GM10266 (cell line): ENCODE data around the gene CEL.
"Not testable (repeated sequence)": the region's sequence is repeated elsewhere in the genome, so short reads cannot be mapped to it uniquely, and the experiment has no call there.

Experiments
- DNase-seq: peaks from one replicate; pipeline ENCODE4 v3.0.0; 2012; ENCODE audit errors: extremely low spot score
- TF ChIP-seq, protein P1 (sequence below): IDR thresholded peaks from 2 replicates; pipeline ENCODE4 v1.5.1; 2012; ENCODE audit warnings: mild to moderate bottlenecking, low read depth; ENCODE audit not compliant: control insufficient read depth, insufficient read depth; ENCODE audit errors: missing control alignments

CEL gene

DNA sequence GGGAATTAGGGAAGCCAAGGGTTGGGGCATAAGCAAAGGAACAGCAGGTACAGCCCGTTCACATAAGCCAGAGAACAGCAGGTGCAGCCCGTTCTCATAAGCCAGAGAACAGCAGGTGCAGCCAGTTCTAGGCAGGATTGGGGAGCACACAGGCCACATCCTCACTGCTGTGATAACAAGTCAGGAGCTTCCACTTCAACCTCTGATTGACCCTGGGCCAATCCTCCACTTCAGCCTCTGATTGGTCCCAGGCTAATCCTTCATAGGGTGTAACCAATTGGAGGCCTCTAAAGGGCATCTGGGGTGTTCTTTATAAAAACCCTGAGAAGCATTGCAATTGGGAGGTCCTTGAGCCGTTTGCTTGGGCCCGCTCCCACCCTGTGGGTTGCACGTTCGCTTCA is 27.5 kb downstream of the CEL start:
- TF ChIP-seq, protein P1, sequence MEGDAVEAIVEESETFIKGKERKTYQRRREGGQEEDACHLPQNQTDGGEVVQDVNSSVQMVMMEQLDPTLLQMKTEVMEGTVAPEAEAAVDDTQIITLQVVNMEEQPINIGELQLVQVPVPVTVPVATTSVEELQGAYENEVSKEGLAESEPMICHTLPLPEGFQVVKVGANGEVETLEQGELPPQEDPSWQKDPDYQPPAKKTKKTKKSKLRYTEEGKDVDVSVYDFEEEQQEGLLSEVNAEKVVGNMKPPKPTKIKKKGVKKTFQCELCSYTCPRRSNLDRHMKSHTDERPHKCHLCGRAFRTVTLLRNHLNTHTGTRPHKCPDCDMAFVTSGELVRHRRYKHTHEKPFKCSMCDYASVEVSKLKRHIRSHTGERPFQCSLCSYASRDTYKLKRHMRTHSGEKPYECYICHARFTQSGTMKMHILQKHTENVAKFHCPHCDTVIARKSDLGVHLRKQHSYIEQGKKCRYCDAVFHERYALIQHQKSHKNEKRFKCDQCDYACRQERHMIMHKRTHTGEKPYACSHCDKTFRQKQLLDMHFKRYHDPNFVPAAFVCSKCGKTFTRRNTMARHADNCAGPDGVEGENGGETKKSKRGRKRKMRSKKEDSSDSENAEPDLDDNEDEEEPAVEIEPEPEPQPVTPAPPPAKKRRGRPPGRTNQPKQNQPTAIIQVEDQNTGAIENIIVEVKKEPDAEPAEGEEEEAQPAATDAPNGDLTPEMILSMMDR: no peak
- no peak for DNase-seq

DNA sequence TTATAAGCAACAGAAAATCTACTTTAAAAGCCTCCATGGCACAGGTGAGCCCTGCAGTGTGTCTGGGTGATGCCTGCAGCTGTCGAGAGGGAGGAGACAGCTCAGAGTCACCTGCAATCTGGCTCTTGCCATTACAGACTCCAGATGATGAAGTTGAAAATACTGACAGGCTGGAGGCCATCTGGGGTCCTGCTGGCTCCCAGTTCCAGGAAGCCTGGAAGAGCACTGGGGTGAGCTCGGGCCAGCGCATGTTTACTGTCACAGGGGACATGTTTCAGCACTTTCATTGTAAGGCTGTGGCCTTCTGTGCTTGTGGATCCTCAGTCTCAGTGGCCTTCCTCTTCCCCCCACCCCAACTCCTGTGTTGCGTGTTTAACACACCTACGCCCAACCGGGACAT is 28.4 kb downstream of the CEL start:
- TF ChIP-seq, protein P1: no peak
- no peak for DNase-seq

DNA sequence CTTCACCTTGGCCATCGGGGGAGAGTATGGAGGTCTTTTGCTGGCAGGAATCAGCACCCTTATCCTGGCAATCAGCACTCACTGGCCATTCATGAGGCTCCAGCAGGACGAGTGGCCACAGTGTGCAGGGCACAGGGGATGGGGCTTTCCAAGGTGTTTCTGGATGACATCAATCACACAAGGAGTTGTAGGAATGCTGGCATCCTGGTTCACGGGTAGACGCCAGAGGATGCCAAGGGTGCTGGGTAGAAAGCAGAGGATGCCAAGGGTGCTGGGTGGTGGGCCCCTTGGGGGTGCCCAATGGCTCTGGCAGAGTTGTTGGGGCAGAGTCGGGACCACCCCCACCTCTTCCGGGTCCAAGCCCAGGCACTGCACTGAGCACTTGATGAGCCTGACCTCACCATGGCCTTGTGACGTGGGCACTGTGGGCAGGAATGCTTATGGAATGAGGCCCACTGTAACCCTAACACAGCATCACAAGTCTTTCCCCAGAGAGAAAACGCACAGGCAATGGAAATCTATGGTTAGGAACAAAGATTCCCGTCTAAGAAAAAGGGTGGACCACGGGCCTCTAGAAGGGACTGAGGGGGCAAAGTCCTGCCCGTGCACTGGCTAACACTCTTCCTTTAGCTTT is 29.1 kb downstream of the CEL start:
- DNase-seq: no peak

DNA sequence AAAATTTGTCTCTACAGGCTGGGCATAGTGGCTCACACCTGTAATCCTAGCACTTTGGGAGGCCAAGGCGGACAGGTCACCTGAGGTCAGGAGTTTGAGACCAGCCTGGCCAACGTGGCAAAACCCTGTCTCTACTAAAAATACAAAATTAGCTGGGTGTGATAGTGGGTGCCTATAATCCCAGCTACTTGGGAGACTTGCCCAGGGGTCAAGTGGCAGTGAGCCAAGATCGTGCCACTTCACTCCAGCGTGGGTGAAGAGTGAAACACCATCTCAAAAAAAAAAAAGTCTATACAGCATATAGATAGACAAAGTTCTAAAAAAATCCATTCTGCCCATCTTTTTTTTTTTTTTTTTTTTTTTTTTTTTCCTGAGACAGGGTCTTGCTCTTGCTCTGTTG is 32.6 kb downstream of the CEL start:
- not testable (repeated sequence) for DNase-seq

More for the DNA sequence above, 29.1 kb downstream of the CEL start:
- TF ChIP-seq, protein P1: no peak

DNA sequence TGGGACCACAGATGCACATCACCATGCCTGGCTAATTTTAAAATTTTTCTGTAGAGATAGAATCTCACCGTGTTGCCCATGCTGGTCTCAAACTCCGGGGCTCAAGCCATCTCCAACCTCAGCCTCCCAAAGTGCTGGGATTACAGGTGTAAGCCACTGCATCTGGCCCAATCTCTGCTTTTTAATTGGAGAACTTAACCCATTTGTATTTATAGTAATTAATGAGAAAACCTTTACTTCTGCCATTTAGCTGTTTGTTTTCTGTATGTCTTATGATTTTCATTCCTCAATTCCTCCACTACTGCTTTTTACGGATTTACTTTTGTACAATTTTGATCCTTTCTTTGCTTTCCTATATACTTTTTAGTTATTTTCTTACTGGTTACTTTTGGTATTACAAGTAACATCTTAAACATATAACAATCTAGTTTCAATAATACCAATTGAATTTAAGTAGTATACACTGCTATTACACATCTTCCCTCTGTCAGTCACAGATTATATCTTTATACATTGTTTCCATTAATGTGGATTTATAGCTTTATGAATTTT is 33.1 kb downstream of the CEL start:
- TF ChIP-seq, protein P1: no peak
- DNase-seq: no peak

DNA sequence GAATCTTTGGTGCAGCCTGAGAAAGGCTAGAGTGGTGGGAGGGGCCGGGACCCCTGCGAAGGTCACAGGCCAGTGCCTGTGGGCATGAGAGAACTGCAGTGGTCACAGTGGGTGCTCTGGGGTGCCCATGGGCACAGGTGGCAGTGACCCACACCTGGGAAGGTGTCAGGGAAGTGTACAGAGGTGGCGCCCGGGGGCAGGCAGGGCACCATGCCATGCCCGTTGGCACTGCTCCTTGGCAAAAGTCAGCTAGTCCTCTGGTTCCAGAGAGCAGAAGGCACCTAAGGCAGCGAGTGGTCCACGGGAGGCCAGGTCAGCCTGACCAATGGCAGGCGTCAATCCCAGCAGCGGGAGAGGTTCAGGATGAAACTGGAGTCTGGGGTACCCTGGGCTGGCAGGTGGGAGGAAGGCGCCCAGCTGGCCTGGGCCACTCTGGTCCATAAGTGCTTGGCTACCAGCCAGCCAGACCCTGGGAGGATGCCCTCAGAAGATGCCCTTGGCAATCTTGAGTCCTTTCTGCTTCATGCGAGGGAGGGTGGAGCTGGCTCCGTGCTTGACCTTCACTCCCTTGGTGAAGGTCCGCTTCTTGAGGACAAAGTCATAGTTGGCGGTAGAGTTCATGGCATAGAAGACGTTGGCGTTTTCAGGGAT is 36.4 kb downstream of the CEL start:
- no peak for DNase-seq
- TF ChIP-seq, protein P1: no peak

DNA sequence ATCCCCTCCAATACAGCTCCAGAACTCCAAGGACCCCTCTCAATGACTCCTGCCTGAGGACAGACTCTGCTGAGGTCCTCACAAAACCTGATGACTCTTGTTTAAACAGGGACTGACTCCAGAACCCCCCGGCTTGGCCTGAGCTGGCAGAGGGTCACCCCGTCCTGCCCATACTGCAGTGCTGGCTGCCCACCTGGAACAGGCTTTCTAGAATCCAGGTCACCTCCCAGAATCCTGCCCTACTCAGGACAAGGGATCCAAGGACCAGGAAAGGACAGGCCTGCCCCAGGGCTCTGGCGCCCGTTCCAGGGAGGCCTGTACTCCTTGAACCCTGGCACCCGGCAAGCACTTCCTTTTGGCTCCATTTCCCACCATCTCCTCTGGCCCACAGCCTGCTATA is 37.1 kb downstream of the CEL start:
- no peak for DNase-seq
- TF ChIP-seq, protein P1: no peak
